Stomach (tissue), 4 donors: ENCODE data around the gene PTPRCAP.

ENCODE experiments used
- POLR2AphosphoS5 ChIP-seq, 3 donors: sonication (generic); formaldehyde crosslinking; IDR thresholded peaks; one replicate each; pipeline ENCODE4 v1.6.1; 2016; ENCODE audit warnings: antibody characterized with exemption in 3 of 3
- TF ChIP-seq, protein P1 (sequence below), 7 experiments: fragments of 450-650 bp in 4 of 7; fragments of 200-600 bp in 3 of 7; sonication (generic) in 3 of 7; IDR thresholded peaks; one replicate each; pipeline ENCODE4 v1.5.1; 2016 to 2019; ENCODE audit warnings: antibody characterized with exemption in 7 of 7, control low read depth in 2 of 7, mild to moderate bottlenecking in 1 of 7

- peak in 1 of 3 donors; percentile 54 for TF ChIP-seq POLR2AphosphoS5 (IDR thresholded peaks at IDR 0.05)
- TF ChIP-seq, protein P1, sequence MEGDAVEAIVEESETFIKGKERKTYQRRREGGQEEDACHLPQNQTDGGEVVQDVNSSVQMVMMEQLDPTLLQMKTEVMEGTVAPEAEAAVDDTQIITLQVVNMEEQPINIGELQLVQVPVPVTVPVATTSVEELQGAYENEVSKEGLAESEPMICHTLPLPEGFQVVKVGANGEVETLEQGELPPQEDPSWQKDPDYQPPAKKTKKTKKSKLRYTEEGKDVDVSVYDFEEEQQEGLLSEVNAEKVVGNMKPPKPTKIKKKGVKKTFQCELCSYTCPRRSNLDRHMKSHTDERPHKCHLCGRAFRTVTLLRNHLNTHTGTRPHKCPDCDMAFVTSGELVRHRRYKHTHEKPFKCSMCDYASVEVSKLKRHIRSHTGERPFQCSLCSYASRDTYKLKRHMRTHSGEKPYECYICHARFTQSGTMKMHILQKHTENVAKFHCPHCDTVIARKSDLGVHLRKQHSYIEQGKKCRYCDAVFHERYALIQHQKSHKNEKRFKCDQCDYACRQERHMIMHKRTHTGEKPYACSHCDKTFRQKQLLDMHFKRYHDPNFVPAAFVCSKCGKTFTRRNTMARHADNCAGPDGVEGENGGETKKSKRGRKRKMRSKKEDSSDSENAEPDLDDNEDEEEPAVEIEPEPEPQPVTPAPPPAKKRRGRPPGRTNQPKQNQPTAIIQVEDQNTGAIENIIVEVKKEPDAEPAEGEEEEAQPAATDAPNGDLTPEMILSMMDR (IDR thresholded peaks at IDR 0.05) = no peak
These were observed 27.7 kb upstream of the PTPRCAP start for GRCh38 chr11:67465189-67465510.
